ENCODE data around the gene FREY1. TPM values are rescaled to one million over a fixed set of nuclear protein-coding genes. Genes with fewer than 3 reads are reported as not detected.

FREY1 gene
- total RNA-seq, 2 experiments from 2014 or later = 5.7 to 6.0 TPM

DNA sequence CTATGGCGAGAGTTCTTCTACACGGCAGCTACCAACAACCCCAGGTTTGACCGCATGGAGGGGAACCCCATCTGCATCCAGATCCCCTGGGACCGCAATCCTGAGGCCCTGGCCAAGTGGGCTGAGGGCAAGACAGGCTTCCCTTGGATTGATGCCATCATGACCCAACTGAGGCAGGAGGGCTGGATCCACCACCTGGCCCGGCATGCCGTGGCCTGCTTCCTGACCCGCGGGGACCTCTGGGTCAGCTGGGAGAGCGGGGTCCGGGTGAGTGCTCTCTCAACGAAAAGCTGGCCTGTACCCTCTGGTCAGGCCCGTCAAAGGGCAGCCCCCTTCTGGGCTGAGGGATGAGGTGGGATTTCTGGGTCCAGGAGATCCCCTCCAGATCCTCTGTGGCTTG lies 37.5 kb downstream of the FREY1 start:
- Histone ChIP-seq H3K27ac (ENCODE audit: low read depth in 1 of 2, low read length in 2 of 2) (no peak overlapping the region), H3K4me1 (ENCODE audit: insufficient read depth, low read length) (no peaks in the 10 kb centered on the region), H3K9me3 (ENCODE audit: control insufficient read depth in 1 of 2, insufficient read depth in 1 of 2, low read length in 2 of 2) (no peaks in the 10 kb centered on the region), H3K27me3 (ENCODE audit: control insufficient read depth in 1 of 2, insufficient read depth in 2 of 2, low read length in 2 of 2) (no peaks in the 10 kb centered on the region), H3K4me3 (ENCODE audit: low read length) (no peak overlapping the region), H3K36me3 (ENCODE audit: insufficient read depth, low read length) (peaks cover 89% of the 10 kb centered on the region)
- H3K9me3 Mint-ChIP-seq = no peaks in the 10 kb centered on the region
- ChIA-PET CTCF (no interaction called here), POLR2A (no interaction called here)
- DNase-seq (no peak), ATAC-seq (ENCODE audit: poor library complexity) (no peak)
- H3K27me3 Mint-ChIP-seq = no peaks in the 10 kb centered on the region
- no peak overlapping the region for H3K4me3 Mint-ChIP-seq
- TF ChIP-seq, protein P1, sequence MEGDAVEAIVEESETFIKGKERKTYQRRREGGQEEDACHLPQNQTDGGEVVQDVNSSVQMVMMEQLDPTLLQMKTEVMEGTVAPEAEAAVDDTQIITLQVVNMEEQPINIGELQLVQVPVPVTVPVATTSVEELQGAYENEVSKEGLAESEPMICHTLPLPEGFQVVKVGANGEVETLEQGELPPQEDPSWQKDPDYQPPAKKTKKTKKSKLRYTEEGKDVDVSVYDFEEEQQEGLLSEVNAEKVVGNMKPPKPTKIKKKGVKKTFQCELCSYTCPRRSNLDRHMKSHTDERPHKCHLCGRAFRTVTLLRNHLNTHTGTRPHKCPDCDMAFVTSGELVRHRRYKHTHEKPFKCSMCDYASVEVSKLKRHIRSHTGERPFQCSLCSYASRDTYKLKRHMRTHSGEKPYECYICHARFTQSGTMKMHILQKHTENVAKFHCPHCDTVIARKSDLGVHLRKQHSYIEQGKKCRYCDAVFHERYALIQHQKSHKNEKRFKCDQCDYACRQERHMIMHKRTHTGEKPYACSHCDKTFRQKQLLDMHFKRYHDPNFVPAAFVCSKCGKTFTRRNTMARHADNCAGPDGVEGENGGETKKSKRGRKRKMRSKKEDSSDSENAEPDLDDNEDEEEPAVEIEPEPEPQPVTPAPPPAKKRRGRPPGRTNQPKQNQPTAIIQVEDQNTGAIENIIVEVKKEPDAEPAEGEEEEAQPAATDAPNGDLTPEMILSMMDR (IDR thresholded peaks at IDR 0.05) = no peak
- intact Hi-C loops (cut with DNase I, micrococcal nuclease) = no loop called here
- no peak overlapping the region for H3K27ac Mint-ChIP-seq
- no peaks in the 10 kb centered on the region for H3K4me1 Mint-ChIP-seq (ENCODE audit: low read depth)
- peaks cover 99% of the 10 kb centered on the region for H3K36me3 Mint-ChIP-seq (ENCODE audit: low read depth)

DNA sequence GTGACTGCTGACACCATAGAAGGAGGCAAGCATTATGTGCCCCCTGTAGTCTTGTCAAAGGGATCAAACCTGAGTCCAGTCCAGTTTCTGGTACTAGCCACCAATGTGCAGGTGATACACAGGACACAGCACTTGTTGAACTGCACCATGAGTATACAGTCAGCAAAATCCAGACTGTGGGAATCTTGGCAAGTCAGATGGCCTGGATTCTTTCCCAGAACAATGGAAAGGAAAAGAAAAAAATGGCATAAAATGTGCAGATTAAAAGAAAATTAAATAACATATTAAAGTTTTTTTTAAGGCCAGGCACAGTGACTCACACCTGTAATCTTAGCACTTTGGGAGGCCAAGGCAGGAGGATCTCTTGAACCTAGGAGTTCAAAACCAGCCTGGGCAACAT lies 43.0 kb downstream of the FREY1 start:
- TF ChIP-seq, protein P1 (IDR thresholded peaks at IDR 0.05) = no peak
- intact Hi-C loops (cut with DNase I, micrococcal nuclease) = no loop called here
- Mint-ChIP-seq H3K27me3 (no peaks in the 10 kb centered on the region), H3K4me1 (ENCODE audit: low read depth) (no peaks in the 10 kb centered on the region), H3K27ac (no peak overlapping the region), H3K4me3 (no peak overlapping the region), H3K36me3 (ENCODE audit: low read depth) (peaks cover 95% of the 10 kb centered on the region), H3K9me3 (no peaks in the 10 kb centered on the region)
- Histone ChIP-seq H3K4me1 (ENCODE audit: insufficient read depth, low read length) (no peaks in the 10 kb centered on the region), H3K27ac (ENCODE audit: low read depth in 1 of 2, low read length in 2 of 2) (no peak overlapping the region), H3K36me3 (ENCODE audit: insufficient read depth, low read length) (peaks cover 90% of the 10 kb centered on the region), H3K27me3 (ENCODE audit: control insufficient read depth in 1 of 2, insufficient read depth in 2 of 2, low read length in 2 of 2) (no peaks in the 10 kb centered on the region), H3K4me3 (ENCODE audit: low read length) (no peak overlapping the region), H3K9me3 (ENCODE audit: control insufficient read depth in 1 of 2, insufficient read depth in 1 of 2, low read length in 2 of 2) (no peaks in the 10 kb centered on the region)
- ATAC-seq (ENCODE audit: poor library complexity) = no peak
- DNase-seq = no peak
- ChIA-PET CTCF (no interaction called here), POLR2A (no interaction called here)

DNA sequence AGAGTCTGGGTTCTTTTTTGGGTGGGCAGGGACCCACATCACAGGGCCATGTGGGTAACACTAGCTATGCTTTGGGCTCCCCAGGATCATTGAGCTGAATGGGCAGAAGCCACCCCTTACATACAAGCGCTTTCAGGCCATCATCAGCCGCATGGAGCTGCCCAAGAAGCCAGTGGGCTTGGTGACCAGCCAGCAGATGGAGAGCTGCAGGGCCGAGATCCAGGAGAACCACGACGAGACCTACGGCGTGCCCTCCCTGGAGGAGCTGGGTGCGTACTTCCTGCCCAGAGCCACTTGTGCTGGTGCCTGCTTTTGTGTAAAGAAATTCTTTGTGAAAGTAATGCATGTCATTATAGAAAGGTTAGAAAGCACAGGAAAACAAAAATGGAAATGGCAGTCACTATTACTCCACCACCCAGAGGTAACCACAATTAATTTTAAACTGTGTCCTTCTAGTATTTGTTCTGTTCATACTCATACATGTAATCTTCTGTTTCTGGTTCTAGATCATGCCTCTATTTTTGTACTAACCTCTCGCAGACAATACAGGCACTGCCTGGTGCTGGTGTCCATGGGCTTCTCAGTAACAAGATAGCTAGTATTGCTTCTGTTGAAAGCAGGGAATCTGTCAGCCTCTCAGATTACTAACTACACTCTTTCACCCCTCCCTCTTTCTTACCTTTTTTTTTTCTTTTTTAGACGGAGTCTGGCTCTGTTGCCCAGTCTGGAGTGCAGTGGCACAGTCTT lies 46.1 kb downstream of the FREY1 start:
- Mint-ChIP-seq H3K27me3 (no peaks in the 10 kb centered on the region), H3K4me3 (no peak overlapping the region), H3K36me3 (ENCODE audit: low read depth) (peaks cover 94% of the 10 kb centered on the region), H3K4me1 (ENCODE audit: low read depth) (no peaks in the 10 kb centered on the region), H3K27ac (no peak overlapping the region), H3K9me3 (no peaks in the 10 kb centered on the region)
- Histone ChIP-seq H3K27me3 (ENCODE audit: control insufficient read depth in 1 of 2, insufficient read depth in 2 of 2, low read length in 2 of 2) (no peaks in the 10 kb centered on the region), H3K4me1 (ENCODE audit: insufficient read depth, low read length) (no peaks in the 10 kb centered on the region), H3K36me3 (ENCODE audit: insufficient read depth, low read length) (peaks cover 92% of the 10 kb centered on the region), H3K4me3 (ENCODE audit: low read length) (no peak overlapping the region), H3K9me3 (ENCODE audit: control insufficient read depth in 1 of 2, insufficient read depth in 1 of 2, low read length in 2 of 2) (no peaks in the 10 kb centered on the region), H3K27ac (ENCODE audit: low read depth in 1 of 2, low read length in 2 of 2) (no peak overlapping the region)
- ATAC-seq (ENCODE audit: poor library complexity) (no peak), DNase-seq (no peak)
- CTCF ChIA-PET = interaction anchor here (0.6 to 1.3 kb wide), 2 partner anchors 24 to 89 kb away, joined by 3 to 5 read pairs; no protein-coding TSS in a partner anchor
- intact Hi-C loops (cut with DNase I, micrococcal nuclease) = no loop called here
- TF ChIP-seq, protein P1 (IDR thresholded peaks at IDR 0.05) = no peak
- POLR2A ChIA-PET = interaction anchor here (0.6 kb wide), 2 partner anchors 527 to 1905 kb away, joined by 3 read pairs; no protein-coding TSS in a partner anchor

All from CD4-positive, alpha-beta T cell (primary cell).